NCI-H2107 (cell line): Measurements from ENCODE around the gene ZBTB45.

ENCODE experiments used
- DNase-seq: peaks from one replicate; lab custom pipeline; 2025; lab: John Stamatoyannopoulos, UW

Gene ZBTB45

GRCh38 chr19:58538257-58539168 is 18.9 kb upstream of the ZBTB45 start:
- no peak for DNase-seq

GRCh38 chr19:58536852-58537798 is 17.5 kb upstream of the ZBTB45 start:
- no peak for DNase-seq

GRCh38 chr19:58535857-58536256 is 16.2 kb upstream of the ZBTB45 start:
- no peak for DNase-seq

GRCh38 chr19:58531034-58531840 is 11.6 kb upstream of the ZBTB45 start:
- no peak for DNase-seq

- DNase-seq: no peak
Measured at GRCh38 chr19:58529405-58529804, 9.8 kb upstream of the ZBTB45 start.

GRCh38 chr19:58522709-58523108 is 3.1 kb upstream of the ZBTB45 start:
- no peak for DNase-seq

GRCh38 chr19:58521651-58522050 is 2.0 kb upstream of the ZBTB45 start:
- DNase-seq: no peak

- DNase-seq: no peak
Measured at GRCh38 chr19:58520257-58520599, 618 bp upstream of the ZBTB45 start.

- DNase-seq: peak; percentile 58
Measured at GRCh38 chr19:58519087-58519354, 589 bp downstream of the ZBTB45 start.

- no peak for DNase-seq
Measured at GRCh38 chr19:58518256-58519086, 1.1 kb downstream of the ZBTB45 start.

GRCh38 chr19:58516964-58517833 is 2.4 kb downstream of the ZBTB45 start:
- DNase-seq: no peak

GRCh38 chr19:58516246-58516836 is 3.3 kb downstream of the ZBTB45 start:
- no peak for DNase-seq

GRCh38 chr19:58515259-58515658 is 4.4 kb downstream of the ZBTB45 start:
- DNase-seq: no peak

GRCh38 chr19:58514564-58515022 is 5.0 kb downstream of the ZBTB45 start:
- DNase-seq: no peak

- peak; percentile 65 for DNase-seq
Measured at GRCh38 chr19:58513694-58514563, 5.7 kb downstream of the ZBTB45 start.

- no peak for DNase-seq
Measured at GRCh38 chr19:58513213-58513693, 6.4 kb downstream of the ZBTB45 start.

GRCh38 chr19:58511353-58512208 is 8.0 kb downstream of the ZBTB45 start, which contains the start of gene SLC27A5:
Gene SLC27A5, minus strand, starts transcription at chr19:58511992. Its CDS starts 37 bp downstream, at chr19:58511955.
- DNase-seq: no peak
